Heart left ventricle (tissue), 16 donors: ENCODE results near the gene MIP. TPM values are rescaled to one million over a fixed set of nuclear protein-coding genes. Genes with fewer than 3 reads are reported as not detected.

Source experiments
- ATAC-seq, 4 donors: fragments of 200-7000 bp; cut with Tn5 transposase; one replicate each; pipeline ENCODE4 v1.9.1; 2020 to 2022; ENCODE audit warnings: moderate library complexity in 4 of 4, mild to moderate bottlenecking in 3 of 4, moderate number of reproducible peaks in 1 of 4
- DNase-seq, 5 donors: peaks; one replicate each; pipeline ENCODE4 v3.0.0-alpha.2; 2020
- H3K27ac ChIP-seq, 12 donors: fragments of 200-600 bp; sonication (generic) in 4 of 12; one replicate each; pipeline versions ENCODE4 v1.5.0 to v1.8.0; 2016 to 2022; ENCODE audit warnings: mild to moderate bottlenecking in 2 of 12
- H3K27me3 ChIP-seq, 9 donors: fragments of 200-600 bp; sonication (generic) in 2 of 9; one replicate each; pipeline versions ENCODE4 v1.5.1 to v1.8.0; 2016 to 2022; ENCODE audit warnings: mild to moderate bottlenecking in 3 of 9
- H3K36me3 ChIP-seq, 9 donors: fragments of 200-600 bp; sonication (generic) in 2 of 9; one replicate each; pipeline versions ENCODE4 v1.5.0 to v1.8.0; 2018 to 2022; ENCODE audit warnings: mild to moderate bottlenecking in 2 of 9
- H3K4me1 ChIP-seq, 12 donors: fragments of 200-600 bp; sonication (generic) in 4 of 12; one replicate each; pipeline versions ENCODE4 v1.5.0 to v1.8.0; 2016 to 2022; ENCODE audit warnings: mild to moderate bottlenecking in 3 of 12
- H3K4me3 ChIP-seq, 12 donors: fragments of 200-600 bp; sonication (generic) in 4 of 12; one replicate each; pipeline versions ENCODE4 v1.5.0 to v1.8.0; 2017 to 2022; ENCODE audit warnings: mild to moderate bottlenecking in 9 of 12, moderate library complexity in 4 of 12
- H3K9me3 ChIP-seq, 12 donors: fragments of 200-600 bp; sonication (generic) in 4 of 12; one replicate each; pipeline versions ENCODE4 v1.5.0 to v1.8.0; 2016 to 2022; ENCODE audit warnings: mild to moderate bottlenecking in 1 of 12
- POLR2A ChIP-seq, 2 donors: fragments of 450-650 bp; IDR thresholded peaks; one replicate each; pipeline ENCODE4 v1.6.1; 2017; ENCODE audit warnings: antibody characterized with exemption in 2 of 2, mild to moderate bottlenecking in 2 of 2, moderate library complexity in 2 of 2
- WGBS, 4 donors: extraction: QIAGEN DNeasy Blood & Tissue Kit in 2 of 4; methylation state at CpG; one replicate each; pipeline versions ENCODE4 v1.1.5 to v1.1.7; 2013 to 2018; 5-methylcytosine and 5-hydroxymethylcytosine counted together
- intact Hi-C, 10 donors: fragments of 100-400 bp; cut with DNase I; formaldehyde crosslinking; loops; one replicate each; pipeline versions ENCODE4 v1.11.1 to v1.14.2; 2022
- polyA plus RNA-seq, 2 donors: library from polyadenylated mRNA; stranded (reverse); fragments of 200-250 nt; gene quantifications; one replicate each; pipeline ENCODE4 v1.2.3, GENCODE V29; 2013
- total RNA-seq, 9 donors: library from RNA; depleted of rRNA in 2 of 9; stranded (reverse); fragments of >200 nt in 2 of 9; fragmentation: NEBNext Ultra II Directional in 3 of 9; extraction: Animal tissue kit (Norgen Biotek cat#: 25700) in 3 of 9; gene quantifications; one replicate each; pipeline versions ENCODE4 v1.1.0 to v1.2.4, GENCODE V29; 2016 to 2023
- TF ChIP-seq, protein P1 (sequence below), 12 donors: fragments of 200-600 bp; sonication (generic) in 4 of 12; IDR thresholded peaks; one replicate each; pipeline versions ENCODE4 v1.5.0 to v1.8.0; 2018 to 2022; ENCODE audit warnings: antibody characterized with exemption in 12 of 12, mild to moderate bottlenecking in 5 of 12
- donor health status: ischemic (EF 13 %, LVEDD 7.1; RV severe dilation, severe dysfunction).
- donor health status: healthy with polysubstance abuse.
- donor health status: DM: no; HTN: yes; CAD: no.
- donor health status: DM: no; HTN: no; CAD: no.
- donor health status: ischemic (EF 25% LVEDD 6.9; RV normal size, moderate dysfunction).
- donor health status: ischemic (EF 25% LVEDD 5.7; RV mildly dilated, moderate dysfunction).
- donor health status: healthy.
- donor health status: DM: yes; HTN: yes; CAD: no.
- donor health status: ischemic (EF 35%, LVEDD 5.7; RV mildly dilated, moderate dysfunction).
- donor health status: nonischemic (EF 11% LVEDD 7.7; RV severe dilation, severe dysfunction).
- donor health status: DM: yes; HTN: yes; CAD: no.
- donor health status: PGD.
- donor health status: ischemic (EF 29% LVEDD 5.4; RV normal size, mild dysfunction).
- donor health status: nonischemic (EF 23%, LVEDD 6.1; RV moderate dilation, normal function).

MIP gene
- total and polyA plus RNA-seq, 11 donors, result 0.28 to 0.32 TPM; not detected in 9

- ATAC-seq (no peak), DNase-seq (no peak)
- no peaks in the 10 kb centered on the region for H3K9me3 ChIP-seq
- no peak overlapping the region for H3K27ac ChIP-seq
- no peaks in the 10 kb centered on the region for H3K4me1 ChIP-seq
- no peak overlapping the region for H3K4me3 ChIP-seq
- no peaks in the 10 kb centered on the region for H3K27me3 ChIP-seq
- WGBS, 4 donors, result 95 to 99% (median 97%) methylated on average over 3 of the region's 3 CpGs
- TF ChIP-seq, protein P1, sequence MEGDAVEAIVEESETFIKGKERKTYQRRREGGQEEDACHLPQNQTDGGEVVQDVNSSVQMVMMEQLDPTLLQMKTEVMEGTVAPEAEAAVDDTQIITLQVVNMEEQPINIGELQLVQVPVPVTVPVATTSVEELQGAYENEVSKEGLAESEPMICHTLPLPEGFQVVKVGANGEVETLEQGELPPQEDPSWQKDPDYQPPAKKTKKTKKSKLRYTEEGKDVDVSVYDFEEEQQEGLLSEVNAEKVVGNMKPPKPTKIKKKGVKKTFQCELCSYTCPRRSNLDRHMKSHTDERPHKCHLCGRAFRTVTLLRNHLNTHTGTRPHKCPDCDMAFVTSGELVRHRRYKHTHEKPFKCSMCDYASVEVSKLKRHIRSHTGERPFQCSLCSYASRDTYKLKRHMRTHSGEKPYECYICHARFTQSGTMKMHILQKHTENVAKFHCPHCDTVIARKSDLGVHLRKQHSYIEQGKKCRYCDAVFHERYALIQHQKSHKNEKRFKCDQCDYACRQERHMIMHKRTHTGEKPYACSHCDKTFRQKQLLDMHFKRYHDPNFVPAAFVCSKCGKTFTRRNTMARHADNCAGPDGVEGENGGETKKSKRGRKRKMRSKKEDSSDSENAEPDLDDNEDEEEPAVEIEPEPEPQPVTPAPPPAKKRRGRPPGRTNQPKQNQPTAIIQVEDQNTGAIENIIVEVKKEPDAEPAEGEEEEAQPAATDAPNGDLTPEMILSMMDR (IDR thresholded peaks at IDR 0.05), result no peak
- H3K36me3 ChIP-seq, result peaks cover 0 to 39% (median 6%) of the 10 kb centered on the region in 9 donors
- intact Hi-C loops, result no loop called here
These were observed 22.6 kb downstream of the MIP start for GRCh38 chr12:56431850-56432249.

DNA sequence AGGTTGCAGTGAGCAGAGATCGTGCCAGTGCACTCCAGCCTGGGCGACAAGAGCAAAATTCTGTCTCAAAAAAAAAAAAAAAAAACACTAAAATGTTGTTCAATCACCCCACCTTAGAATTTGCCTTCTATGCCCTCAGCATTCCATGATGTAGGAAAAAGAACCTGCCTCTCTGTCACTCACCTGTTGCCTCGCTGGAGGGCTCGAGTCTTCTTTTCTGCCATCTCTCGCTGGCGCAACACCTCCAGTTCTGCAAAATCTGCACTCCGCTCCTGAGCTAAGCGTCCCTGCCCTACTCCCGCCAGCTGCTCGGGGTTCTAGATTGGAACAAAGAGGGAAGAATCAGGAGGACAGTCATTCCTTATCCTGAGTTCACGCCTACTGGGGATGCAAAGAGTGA, 23.2 kb downstream of the MIP start:
- no peak overlapping the region for H3K4me3 ChIP-seq
- H3K27ac ChIP-seq, result no peak overlapping the region
- no peaks in the 10 kb centered on the region for H3K4me1 ChIP-seq
- ATAC-seq (no peak), DNase-seq (no peak)
- 95 to 97% (median 97%) methylated on average over 11 of the region's 11 CpGs for WGBS, 4 donors
- intact Hi-C loops, result no loop called here
- no peak for TF ChIP-seq POLR2A (IDR thresholded peaks at IDR 0.05)
- TF ChIP-seq, protein P1 (IDR thresholded peaks at IDR 0.05), result no peak
- H3K36me3 ChIP-seq, result peaks cover 0 to 43% (median 6%) of the 10 kb centered on the region in 9 donors
- H3K27me3 ChIP-seq, result no peaks in the 10 kb centered on the region
- no peaks in the 10 kb centered on the region for H3K9me3 ChIP-seq

DNA sequence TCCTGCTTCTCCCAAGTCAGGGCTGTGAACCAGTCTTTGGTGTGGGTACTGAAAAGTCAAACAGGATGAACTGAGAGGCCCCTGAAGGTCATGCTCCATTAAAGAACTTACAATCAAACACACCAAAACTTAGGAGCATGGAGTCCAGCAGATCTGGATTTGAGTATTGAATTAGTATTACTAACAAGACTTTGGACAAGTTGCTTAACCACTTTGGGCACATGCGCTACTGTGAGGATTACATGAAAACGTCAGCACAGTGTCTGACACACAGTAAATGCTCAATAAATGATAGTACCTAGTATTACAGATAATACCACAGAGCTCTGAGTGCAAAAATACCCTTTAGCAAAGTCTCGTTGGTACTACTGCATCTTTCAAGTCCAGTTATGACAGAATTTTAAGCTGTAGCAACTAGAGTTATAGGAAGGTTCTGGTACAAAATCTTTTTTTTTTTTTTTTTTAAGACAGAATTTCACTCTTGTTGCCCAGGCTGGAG, 28.5 kb downstream of the MIP start:
- Histone ChIP-seq H3K36me3 (peaks cover 0 to 82% (median 14%) of the 10 kb centered on the region in 9 donors), H3K4me1 (no peaks in the 10 kb centered on the region), H3K9me3 (no peaks in the 10 kb centered on the region), H3K27me3 (no peaks in the 10 kb centered on the region), H3K27ac (no peak overlapping the region), H3K4me3 (no peak overlapping the region)
- DNase-seq (no peak), ATAC-seq (no peak)
- intact Hi-C loops, result no loop called here
- WGBS, 4 donors, result 60 to 63% (median 62%) methylated on average over 3 of the region's 3 CpGs
- TF ChIP-seq, protein P1 (IDR thresholded peaks at IDR 0.05), result no peak
- no peak for TF ChIP-seq POLR2A (IDR thresholded peaks at IDR 0.05)

GRCh38 chr12:56425193-56425592, 29.3 kb downstream of the MIP start:
- intact Hi-C loops, result no loop called here
- 57 to 81% (median 70%) methylated on average over 1 of the region's 1 CpG for WGBS, 4 donors
- H3K9me3 ChIP-seq, result no peaks in the 10 kb centered on the region

More at GRCh38 chr12:56425193-56425592, 29.3 kb downstream of the MIP start:
- Histone ChIP-seq H3K27ac (no peak overlapping the region), H3K27me3 (no peaks in the 10 kb centered on the region), H3K36me3 (peaks cover 0 to 83% (median 13%) of the 10 kb centered on the region in 9 donors), H3K4me3 (no peak overlapping the region), H3K4me1 (no peaks in the 10 kb centered on the region)
- no peak for ATAC-seq
- DNase-seq, result no peak
- TF ChIP-seq, protein P1 (IDR thresholded peaks at IDR 0.05), result no peak
- no peak for TF ChIP-seq POLR2A (IDR thresholded peaks at IDR 0.05)
